NCI-H446 (cell line): Measurements from ENCODE around the gene SH3BP4.

ENCODE experiments used
- DNase-seq, 2 experiments: peaks; one replicate each; lab custom pipeline; 2025; lab: John Stamatoyannopoulos, UW

The SH3BP4 gene

DNA sequence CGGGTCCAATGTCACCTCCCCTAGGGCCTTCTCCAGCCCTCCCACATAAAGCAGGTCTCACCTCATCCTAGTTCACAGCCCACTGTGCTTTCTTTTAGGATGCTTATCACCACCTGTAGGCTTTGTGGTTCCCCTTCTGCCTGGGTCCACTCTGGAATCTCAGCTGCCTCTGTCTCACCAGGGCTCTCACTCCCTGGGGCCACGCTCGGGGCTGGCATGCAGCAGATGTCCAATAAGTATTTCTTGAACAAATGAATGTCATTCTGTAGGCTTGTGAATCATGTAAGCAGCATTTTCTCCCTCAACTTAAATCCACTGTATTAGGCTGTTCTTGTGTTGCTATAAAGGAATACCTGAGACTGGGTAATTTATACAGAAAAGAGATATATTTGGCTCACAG is 4.3 kb upstream of the SH3BP4 start:
- no peak for DNase-seq

DNA sequence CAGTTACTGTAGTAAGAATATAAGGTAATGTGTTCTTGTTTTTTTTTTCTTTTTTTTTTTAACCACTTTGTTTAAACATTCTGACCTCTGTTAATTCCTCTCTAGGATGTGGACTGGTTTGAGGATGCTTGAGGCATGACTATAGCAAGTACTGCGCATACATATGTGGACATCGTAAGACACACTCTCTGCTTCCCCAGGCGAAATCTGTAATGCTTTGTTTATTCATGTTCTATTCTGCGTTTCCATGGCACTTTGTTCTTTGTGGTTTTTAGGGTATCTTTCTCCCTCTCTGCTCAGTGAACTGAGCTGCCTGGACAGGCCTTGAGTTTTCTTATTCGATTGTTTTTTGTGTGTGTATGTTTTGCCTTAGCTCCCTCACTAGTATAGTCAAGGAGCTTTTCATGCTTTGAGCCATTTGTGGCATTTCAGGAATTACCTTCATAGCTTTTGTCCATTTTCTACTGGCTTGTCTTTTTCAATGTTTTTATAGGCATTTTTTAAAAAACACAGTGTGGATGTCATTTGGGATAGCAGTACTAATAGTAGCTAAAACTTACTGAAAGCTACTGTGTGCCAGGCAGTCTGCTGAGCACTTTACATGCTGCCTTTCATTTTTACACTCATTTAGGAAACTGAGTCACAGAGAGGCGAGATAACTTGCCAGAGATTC is 1.9 kb upstream of the SH3BP4 start:
- no peak for DNase-seq

- DNase-seq = no peak
Measured at GRCh38 chr2:234950435-234950729, 1.4 kb upstream of the SH3BP4 start.

DNA sequence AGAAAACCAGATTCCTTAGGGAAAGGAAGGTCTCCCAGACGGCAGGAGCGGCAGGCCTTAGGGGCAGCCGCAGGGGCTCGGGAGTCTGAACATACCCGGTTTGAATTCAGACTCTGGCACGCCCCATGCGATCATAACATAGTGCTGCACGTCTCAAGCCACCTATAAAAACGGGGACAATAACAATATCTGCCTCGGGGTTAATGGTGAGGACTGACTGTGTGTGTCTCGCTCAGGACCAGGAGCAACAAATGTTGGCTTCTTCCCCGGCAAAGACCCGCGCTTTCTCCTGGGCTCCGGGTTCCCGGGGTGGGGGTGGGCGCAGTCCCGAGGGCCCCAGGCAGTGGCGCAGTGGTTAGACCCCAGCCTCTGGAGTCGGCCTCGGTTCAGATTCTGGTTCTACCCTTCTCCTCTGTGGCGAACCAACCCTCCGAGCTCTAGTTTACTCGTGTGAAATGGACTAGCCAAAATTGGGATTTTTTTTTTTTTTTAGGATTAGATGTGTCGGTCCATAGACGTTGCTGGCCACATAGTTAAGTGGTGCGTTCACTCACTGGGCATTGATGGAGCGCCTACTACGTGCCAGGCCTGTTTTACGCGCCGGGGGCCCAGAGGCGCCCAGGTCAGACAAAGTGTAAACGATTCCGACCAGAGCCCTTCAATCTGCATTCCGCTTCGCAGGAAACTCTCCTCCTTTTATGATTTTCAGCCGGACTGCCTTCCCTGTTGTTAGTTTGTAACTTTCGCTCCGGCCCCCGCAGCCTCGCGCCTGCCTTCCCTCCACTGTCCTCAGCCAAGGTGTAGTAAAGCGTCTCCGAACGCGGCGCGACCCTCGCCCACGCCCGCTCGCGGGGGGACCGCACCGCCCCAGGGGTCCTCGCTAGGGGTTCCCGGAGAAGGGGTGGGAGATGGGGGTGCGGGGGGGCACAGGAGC is 820 bp upstream of the SH3BP4 start:
- no peak for DNase-seq

DNA sequence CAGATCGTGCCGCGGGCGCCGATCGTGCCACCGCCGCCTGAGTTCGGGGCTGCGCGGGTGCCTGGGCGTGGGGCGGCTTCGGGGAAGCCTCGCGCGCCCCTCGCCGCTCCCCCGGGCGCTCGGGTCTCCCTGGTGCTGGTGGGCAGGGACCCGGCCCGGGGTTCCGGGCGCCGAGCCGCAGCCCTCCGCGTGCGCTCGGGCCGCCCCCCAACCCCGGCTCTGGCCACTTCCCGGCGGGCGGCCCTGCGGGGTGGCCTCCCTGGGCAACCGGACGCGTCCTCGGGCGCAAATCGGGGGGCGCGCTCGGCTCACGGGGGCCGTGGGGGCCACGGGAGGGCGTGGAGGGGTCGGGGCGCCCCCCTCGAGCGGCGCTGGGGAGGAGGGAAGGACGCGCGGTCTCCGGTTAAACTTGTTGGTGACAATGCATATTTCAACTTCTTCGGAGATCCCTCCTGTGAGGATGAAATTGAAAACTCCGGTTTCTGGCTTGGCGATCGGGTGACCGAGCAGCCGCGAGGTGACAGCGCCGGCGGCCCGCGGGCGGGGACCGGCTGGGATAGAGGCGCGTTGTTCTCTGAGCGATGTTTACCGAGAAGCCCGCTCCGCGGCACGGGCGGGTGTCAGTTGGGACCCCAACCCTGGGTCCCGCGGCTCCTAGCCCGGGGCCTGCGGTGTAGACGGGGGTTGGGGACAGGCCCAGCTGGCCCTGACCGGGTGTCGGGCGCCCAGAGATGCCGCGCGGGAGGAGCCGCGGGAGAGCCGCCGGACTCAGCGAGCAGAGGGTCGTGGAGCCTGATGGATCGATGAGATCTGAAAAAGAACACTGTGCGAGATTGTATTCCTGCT is 676 bp downstream of the SH3BP4 start:
- DNase-seq = no peak

DNA sequence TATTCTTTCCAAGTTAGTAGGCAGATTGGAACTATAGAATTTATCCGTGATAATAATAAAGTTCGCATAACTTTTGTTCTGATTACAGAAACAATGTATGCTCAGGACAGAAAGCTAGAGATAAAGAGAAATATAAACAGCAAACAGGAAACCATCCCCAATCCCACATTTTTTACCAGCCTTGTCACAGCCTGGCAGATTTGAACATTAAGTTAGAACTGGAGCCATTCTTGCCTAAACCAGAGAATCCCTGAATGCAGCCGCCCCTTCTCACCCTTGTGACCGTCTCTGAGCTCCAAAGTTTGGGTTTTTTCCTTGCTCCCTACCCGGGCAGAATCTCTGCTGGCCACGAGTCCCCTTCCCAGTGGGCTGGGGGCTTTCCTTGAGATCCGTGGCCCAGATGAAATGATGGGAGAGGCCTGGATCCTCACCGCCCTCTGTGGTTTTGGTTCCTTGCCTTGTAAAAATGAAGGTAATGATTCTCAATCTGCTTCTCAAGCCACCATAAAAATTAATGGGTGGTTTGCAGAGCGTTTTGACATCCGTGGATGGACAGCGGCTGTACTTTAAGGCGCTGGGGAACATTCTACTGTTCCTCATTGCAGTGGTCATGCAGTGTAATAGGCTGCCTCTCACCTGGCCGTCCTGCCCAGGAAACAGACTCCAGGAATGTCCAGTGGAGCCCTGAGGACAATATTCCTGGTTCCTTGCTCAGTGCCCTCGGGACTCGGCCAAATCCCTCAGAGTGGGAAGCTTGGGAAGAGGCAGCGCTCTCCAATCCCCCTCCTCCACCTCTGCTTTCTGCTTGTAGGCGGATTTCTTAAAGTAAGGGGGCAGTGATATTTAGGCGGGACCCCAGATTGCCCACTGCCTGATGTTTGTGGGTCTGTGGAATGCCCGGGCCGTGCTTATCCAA is 1.6 kb downstream of the SH3BP4 start:
- no peak for DNase-seq

- DNase-seq = no peak
Measured at GRCh38 chr2:234954551-234954992, 2.8 kb downstream of the SH3BP4 start.

DNA sequence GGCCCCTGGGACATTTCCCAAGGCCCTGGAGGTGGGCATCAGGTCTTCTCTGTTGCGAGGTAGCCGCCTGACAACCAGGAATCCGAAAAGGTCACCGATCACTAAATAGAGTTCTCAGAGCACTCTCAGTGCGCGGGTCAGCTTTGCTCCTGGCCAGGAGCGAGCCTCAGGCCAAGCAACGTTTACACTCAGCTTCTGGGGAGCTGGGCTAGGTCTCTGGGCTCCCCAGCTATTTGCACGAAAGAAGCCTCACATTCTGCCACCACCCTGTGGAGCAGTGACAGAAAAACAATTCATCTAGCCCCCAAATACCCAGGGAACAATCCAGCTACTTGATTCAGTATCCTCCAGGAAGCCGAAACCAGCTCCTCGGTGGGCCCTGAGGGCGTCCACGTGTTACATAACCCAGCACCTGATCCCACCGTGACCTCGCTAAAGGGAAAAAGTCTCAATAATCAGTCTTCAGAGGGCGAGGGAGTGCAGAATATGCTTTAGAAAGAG is 3.3 kb downstream of the SH3BP4 start:
- no peak for DNase-seq

DNA sequence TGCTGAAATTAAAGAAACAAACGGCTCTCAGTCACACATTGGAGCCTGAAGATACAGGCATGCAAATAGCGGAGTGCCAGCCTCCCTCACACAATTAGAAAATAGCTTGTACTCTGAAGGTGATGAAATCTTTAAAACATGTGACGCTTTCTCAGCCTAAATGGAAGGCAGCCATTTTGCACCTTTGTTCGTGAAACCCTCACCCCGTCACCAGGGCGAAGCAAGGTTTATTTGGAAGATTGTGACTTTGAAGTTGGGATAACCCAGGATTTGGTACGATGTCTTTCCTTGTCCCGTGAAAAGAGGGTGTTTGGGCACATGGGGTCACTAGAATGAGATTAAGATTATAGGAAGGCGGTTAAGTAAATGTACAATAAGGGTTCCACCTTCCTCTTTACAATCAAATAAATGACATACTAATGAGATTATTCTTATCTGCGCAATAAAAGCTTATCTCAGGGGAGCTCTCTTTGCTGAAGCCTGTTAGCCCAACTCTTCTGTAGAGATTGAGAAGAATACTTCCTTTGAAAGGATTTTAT is 4.2 kb downstream of the SH3BP4 start:
- DNase-seq = no peak

GRCh38 chr2:234957834-234958135 is 6.0 kb downstream of the SH3BP4 start:
- DNase-seq = no peak

DNA sequence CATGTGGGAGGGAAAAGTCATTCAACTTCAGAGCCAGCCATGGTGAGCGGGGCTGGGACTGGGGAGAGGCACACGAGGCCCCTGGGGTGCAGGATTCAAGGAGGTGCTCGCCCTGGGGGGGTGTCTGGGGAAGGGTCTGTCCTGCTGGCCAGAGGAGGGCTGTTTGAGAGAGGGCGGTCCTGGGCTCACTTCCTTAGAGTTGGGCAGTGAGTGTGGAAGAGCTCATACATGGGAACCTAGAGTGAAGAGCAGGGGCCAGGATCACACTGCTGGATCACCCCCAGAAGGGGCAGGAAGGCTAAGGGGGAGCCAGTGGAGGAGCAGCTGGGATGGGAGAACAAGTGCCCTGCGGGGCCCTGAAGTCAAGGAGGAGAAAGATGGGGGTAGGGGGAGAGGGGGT is 6.5 kb downstream of the SH3BP4 start:
- DNase-seq = no peak

DNA sequence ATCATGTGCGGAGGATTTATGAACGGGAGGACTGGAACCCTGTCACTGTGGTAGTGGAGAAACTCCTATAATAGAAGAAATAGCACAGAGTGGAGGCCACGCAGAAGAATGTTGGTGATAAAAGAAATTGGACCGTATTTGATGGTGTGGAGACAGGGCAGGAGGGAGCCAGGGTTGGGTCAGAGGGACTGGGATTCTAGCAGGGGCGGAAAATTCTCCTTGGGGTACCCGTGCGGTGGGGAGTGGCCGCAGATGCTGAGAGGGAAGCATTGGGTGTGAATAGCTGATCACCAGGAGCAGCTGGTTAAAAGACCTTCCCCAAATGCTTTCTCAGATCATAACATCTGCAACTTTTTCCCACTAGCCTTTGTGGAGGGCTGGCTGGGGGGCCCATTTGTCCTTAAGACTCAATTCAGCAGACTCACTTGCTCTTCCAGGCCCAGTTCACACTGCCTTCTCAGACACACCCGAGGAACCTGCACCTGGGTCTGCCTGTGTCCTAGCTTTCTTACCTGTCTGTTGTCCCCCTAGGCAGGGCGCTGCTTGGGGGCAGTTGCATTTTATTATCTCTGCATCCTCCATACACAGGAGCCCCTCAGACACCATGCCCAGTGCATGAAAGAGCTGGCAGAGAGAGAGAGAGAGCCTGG is 7.1 kb downstream of the SH3BP4 start:
- no peak for DNase-seq

- no peak for DNase-seq
Measured at GRCh38 chr2:234960175-234961088, 8.6 kb downstream of the SH3BP4 start.

DNA sequence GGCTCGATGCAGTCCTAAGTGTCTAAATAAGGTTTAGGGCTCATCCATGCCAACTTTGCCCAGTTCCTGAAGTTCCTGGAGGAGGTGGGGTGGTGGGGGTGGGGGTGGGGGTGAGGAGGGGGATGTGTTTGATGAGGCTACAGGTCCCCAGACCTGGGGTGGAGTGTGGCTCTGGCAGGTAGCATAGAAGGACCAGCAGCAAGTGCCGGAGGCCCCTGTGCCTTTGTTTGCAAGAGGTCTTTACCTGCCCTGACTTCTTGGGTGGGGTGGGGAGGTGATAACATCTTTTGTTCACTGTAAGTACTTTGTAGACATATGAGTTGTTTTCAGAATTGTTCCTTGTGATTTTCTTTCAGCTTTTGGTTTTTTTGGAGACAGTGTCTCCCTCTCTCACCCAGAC is 10.0 kb downstream of the SH3BP4 start:
- DNase-seq = no peak

- peak; percentile 27 to 85 for DNase-seq
Measured at GRCh38 chr2:234963773-234964615, 12.2 kb downstream of the SH3BP4 start.

DNA sequence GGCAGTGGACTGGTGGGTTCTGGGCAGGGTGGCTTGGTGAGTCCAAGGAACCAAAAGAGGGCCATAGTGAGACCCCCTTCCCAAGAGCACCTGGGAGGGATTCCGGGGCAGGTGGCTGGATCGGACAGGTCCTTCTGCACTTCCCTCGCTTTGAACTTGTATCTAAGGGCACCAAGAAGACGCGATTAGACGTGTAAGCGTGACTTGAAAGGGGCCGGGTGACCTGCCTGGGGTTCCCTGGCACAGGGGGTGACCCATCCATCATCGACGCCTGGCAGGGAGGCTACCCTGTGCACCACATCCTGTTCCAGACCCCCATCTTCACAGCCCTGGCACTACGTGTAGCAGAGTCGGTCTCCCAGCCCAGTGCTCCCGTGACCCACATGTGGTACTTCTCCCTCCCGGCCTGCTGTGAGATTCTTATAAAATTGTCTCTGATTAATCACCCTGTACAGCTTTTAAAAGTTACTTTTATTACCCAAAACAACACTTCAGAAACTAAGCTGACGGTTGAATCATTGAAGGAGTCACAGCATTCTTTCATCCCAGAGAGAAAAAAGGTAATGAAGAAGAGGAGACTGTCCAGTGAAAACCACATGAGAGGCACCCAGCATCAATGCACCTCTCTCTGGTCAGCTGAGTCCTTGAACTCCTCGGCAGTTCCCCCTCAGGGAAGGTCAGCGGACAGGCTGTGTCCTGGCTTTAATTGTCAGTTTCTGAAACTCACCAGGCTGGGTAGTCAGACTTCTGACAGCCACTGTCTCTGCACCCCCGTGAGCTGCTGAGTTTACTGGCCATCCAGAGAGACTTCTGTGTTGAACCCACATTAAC is 13.0 kb downstream of the SH3BP4 start:
- DNase-seq = no peak

DNA sequence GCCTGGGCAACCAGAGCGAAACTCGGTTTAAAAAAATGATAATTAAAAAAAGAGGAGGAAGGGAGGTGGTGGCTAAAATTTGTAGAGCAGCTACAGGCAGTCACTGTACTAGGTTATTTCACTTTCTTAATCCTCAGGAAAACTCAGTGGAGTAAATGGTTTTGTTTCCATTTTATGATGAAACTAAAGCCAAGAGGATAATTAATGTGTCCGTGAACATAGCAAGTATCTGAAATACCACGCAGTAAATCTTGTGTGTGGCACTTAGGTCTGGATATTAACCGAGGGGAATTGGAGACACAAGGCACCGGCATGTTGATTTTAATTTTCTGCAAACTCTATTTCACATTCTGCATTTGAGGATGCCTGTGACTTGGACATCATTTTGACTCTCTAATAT is 14.5 kb downstream of the SH3BP4 start:
- DNase-seq = no peak
